Caco-2 (cell line): Measurements from ENCODE around the gene NEUROG1. TPM values are rescaled to one million over a fixed set of nuclear protein-coding genes. Genes with fewer than 3 reads are reported as not detected.
A peak's percentile ranks its signal among the peaks of the same experiment; 100 is the strongest.

ENCODE experiments used
- BruUV-seq: library from RNA; stranded (reverse); fragments of 400-500 nt; replicated peaks from 2 replicates; lab custom pipeline; 2021; lab: Mats Ljungman, UMichigan
- CTCF ChIA-PET: fragments of 300-600 bp; sonication (Branson Sonifier 250); formaldehyde crosslinking; loops from one replicate; lab custom pipeline; 2022; ENCODE audit warnings: antibody characterized with exemption; lab: Charles Lee
- POLR2A ChIA-PET: fragments of 300-600 bp; sonication (Branson Sonifier 250); formaldehyde crosslinking; loops from one replicate; lab custom pipeline; 2022; ENCODE audit warnings: antibody characterized with exemption; lab: Charles Lee
- DNase-seq, 2 experiments: peaks; one replicate each; pipeline versions ENCODE4 v3.0.0 to v3.0.0-alpha.2; 2020 to 2022
- H3K27me3 ChIP-seq: replicated peaks from 2 replicates; pipeline ENCODE4 v1.6.0; 2011; ENCODE audit warnings: low read length; ENCODE audit not compliant: control insufficient read depth, insufficient read depth
- H3K36me3 ChIP-seq: 2 replicates; pipeline ENCODE4 v1.5.1; 2011; ENCODE audit warnings: low read length; ENCODE audit not compliant: control insufficient read depth, insufficient read depth
- H3K4me1 ChIP-seq: fragments of 250-450 bp; sonication (Bioruptor Pico); 2 replicates; pipeline ENCODE4 v1.5.1; 2020; ENCODE audit warnings: mild to moderate bottlenecking
- H3K4me3 ChIP-seq: 2 replicates; pipeline ENCODE4 v1.5.1; 2011; ENCODE audit warnings: low read depth, mild to moderate bottlenecking, control low read depth, low read length
- H3K9me3 ChIP-seq: fragments of 250-450 bp; sonication (Bioruptor Pico); 2 replicates; pipeline ENCODE4 v1.5.1; 2020; ENCODE audit warnings: mild to moderate bottlenecking, moderate library complexity
- H3K27ac Mint-ChIP-seq: one replicate; pipeline ENCODE4 v1.8.0; 2022; ENCODE audit warnings: mixed read lengths; ENCODE audit not compliant: unreplicated experiment
- H3K27me3 Mint-ChIP-seq: one replicate; pipeline ENCODE4 v1.8.0; 2022; ENCODE audit warnings: mixed read lengths; ENCODE audit not compliant: insufficient read depth, unreplicated experiment
- H3K36me3 Mint-ChIP-seq: one replicate; pipeline ENCODE4 v1.8.0; 2022; ENCODE audit warnings: mild to moderate bottlenecking, mixed read lengths; ENCODE audit not compliant: insufficient read depth, unreplicated experiment
- H3K4me1 Mint-ChIP-seq: one replicate; pipeline ENCODE4 v1.8.0; 2022; ENCODE audit warnings: low read depth, mixed read lengths; ENCODE audit not compliant: unreplicated experiment
- H3K4me3 Mint-ChIP-seq: one replicate; pipeline ENCODE4 v1.8.0; 2022; ENCODE audit warnings: mild to moderate bottlenecking, moderate library complexity, mixed read lengths; ENCODE audit not compliant: unreplicated experiment
- H3K9me3 Mint-ChIP-seq: one replicate; pipeline ENCODE4 v1.8.0; 2022; ENCODE audit warnings: mixed read lengths; ENCODE audit not compliant: unreplicated experiment
- intact Hi-C: fragments of 100-400 bp; cut with micrococcal nuclease; formaldehyde crosslinking; loops from one replicate; pipeline ENCODE4 v1.10.0; 2022; ENCODE audit not compliant: unreplicated experiment
- total RNA-seq: library from RNA; stranded (reverse); gene quantifications from 2 replicates; pipeline ENCODE4 v1.2.3, GENCODE V29; 2022
- TF ChIP-seq, protein P1 (sequence below), 2 experiments: fragments of 200-600 bp in 1 of 2; IDR thresholded peaks; 1 replicate in 1 of 2; 2 replicates in 1 of 2; pipeline versions ENCODE4 v1.5.1 to v1.8.0; 2011 to 2022; ENCODE audit warnings: antibody characterized with exemption in 1 of 2, control low read depth in 1 of 2, inconsistent platforms in 1 of 2, low read depth in 1 of 2, low read length in 1 of 2, mild to moderate bottlenecking in 1 of 2, moderate library complexity in 1 of 2; ENCODE audit not compliant: insufficient read depth in 1 of 2, severe bottlenecking in 1 of 2, unreplicated experiment in 1 of 2

Gene NEUROG1
- total RNA-seq, 1 experiment from 2014 or later, result not detected

DNA sequence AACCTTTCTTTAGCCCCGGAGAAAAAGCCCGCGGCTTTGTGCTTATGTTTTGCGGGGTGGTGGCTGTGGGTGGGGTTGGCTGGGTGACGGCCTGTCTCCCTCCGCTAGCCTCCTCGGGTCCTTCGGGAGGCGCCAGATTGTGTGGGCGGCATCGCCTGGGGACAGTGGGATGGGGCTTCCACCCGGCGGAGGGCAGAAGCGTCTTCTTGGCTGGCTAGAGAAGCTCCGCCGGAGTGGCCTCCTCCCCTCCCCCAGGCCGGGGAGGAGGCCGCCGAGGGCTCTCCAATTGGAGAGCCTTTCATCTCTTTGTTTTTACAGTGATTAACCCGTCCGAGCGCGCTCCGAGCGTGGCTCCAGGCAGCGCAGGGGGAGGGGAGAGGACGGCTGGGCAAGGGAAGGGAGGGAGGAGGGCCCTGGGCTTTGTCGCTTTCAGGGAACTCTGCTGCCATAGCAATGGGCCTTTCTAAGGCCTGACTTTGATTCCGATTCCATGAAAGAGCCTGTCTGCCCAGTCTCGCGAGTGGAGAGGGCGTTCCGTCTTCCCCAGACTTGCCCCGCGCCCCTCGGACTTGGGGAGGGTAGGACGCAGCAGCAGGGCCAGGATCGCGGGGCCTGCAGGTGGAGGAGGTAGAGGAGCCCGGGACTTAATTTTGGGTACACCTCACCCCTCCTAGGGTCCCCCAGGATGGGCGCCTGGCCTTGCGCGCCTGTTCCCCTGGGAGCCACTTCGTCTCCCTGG lies 46.9 kb downstream of the NEUROG1 start:
- POLR2A ChIA-PET, result no interaction called here
- intact Hi-C loops, result loop anchor here (2.0 kb wide), 1 partner anchor 64 kb away; no protein-coding TSS in a partner anchor

DNA sequence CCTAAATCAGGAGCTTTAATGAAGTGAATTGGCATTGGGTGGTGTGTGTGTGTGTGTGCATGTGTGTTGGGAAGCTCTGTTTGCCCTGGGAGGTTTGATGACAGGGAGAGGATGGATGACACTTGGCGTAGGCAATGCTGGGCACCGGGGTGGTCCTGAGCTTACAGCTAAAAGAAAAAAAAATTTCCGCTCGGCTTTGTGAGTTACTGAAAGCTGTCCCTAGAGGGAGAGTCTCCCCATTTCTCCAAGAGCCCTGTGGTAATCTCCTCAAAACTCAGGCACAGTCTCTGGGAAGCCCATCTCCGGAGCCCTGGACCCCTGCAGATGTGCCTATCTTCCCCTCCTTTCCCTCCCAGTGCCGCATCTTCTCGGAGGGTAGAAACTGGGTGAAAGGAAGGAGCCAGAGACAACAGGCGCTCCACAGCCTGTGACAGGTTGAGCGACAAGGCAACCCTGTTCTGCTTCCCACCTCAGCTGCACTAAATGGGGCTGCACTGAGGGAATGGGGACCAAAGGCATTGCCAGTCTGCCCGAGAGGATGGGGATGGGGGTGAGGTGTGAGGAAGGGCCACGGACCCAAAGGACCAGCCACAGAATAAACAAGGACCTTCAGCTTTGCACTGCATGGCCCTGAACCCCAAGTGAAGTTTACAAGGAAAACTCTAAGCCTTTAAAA lies 47.8 kb downstream of the NEUROG1 start:
- Histone ChIP-seq H3K27me3 (no peaks in the 10 kb centered on the region), H3K4me1 (peaks cover 44% of the 10 kb centered on the region), H3K4me3 (no peak overlapping the region), H3K36me3 (no peaks in the 10 kb centered on the region), H3K9me3 (no peaks in the 10 kb centered on the region)
- H3K4me1 Mint-ChIP-seq, result peaks cover 26% of the 10 kb centered on the region
- intact Hi-C loops, result loop anchor here (2.0 kb wide), 1 partner anchor 65 kb away; no protein-coding TSS in a partner anchor
- ChIA-PET CTCF (interaction anchor here (1.3 to 2.9 kb wide), 5 partner anchors 22 to 78 kb away, joined by 3 to 18 read pairs (median 8); no protein-coding TSS in a partner anchor), POLR2A (no interaction called here)
- H3K9me3 Mint-ChIP-seq, result no peaks in the 10 kb centered on the region
- H3K4me3 Mint-ChIP-seq, result peak overlapping the region; percentile 72
- H3K27ac Mint-ChIP-seq, result no peak overlapping the region
- TF ChIP-seq, protein P1, sequence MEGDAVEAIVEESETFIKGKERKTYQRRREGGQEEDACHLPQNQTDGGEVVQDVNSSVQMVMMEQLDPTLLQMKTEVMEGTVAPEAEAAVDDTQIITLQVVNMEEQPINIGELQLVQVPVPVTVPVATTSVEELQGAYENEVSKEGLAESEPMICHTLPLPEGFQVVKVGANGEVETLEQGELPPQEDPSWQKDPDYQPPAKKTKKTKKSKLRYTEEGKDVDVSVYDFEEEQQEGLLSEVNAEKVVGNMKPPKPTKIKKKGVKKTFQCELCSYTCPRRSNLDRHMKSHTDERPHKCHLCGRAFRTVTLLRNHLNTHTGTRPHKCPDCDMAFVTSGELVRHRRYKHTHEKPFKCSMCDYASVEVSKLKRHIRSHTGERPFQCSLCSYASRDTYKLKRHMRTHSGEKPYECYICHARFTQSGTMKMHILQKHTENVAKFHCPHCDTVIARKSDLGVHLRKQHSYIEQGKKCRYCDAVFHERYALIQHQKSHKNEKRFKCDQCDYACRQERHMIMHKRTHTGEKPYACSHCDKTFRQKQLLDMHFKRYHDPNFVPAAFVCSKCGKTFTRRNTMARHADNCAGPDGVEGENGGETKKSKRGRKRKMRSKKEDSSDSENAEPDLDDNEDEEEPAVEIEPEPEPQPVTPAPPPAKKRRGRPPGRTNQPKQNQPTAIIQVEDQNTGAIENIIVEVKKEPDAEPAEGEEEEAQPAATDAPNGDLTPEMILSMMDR (IDR thresholded peaks at IDR 0.05; ENCODE audit: insufficient read depth in 1 of 2, low read depth in 1 of 2, low read length in 1 of 2, severe bottlenecking in 1 of 2, unreplicated experiment in 1 of 2), result no peak
- no TSS peak for BruUV-seq
- H3K27me3 Mint-ChIP-seq, result no peaks in the 10 kb centered on the region
- H3K36me3 Mint-ChIP-seq, result no peaks in the 10 kb centered on the region
- DNase-seq, result no peak

More for the DNA sequence above, 46.9 kb downstream of the NEUROG1 start:
- H3K36me3 Mint-ChIP-seq, result no peaks in the 10 kb centered on the region
- H3K36me3 ChIP-seq, result no peaks in the 10 kb centered on the region
- H3K4me1 ChIP-seq, result peaks cover 44% of the 10 kb centered on the region
- peak; percentile 83 for DNase-seq
- peak overlapping the region; percentile 72 for H3K4me3 Mint-ChIP-seq
- no peaks in the 10 kb centered on the region for H3K9me3 ChIP-seq
- H3K4me1 Mint-ChIP-seq, result peaks cover 30% of the 10 kb centered on the region
- H3K27me3 Mint-ChIP-seq, result no peaks in the 10 kb centered on the region
- H3K9me3 Mint-ChIP-seq, result no peaks in the 10 kb centered on the region
- peak overlapping the region; percentile 34 for H3K4me3 ChIP-seq
- BruUV-seq, result no TSS peak
- no peaks in the 10 kb centered on the region for H3K27me3 ChIP-seq
- peak overlapping the region; percentile 67 for H3K27ac Mint-ChIP-seq
- TF ChIP-seq, protein P1 (IDR thresholded peaks at IDR 0.05; ENCODE audit: insufficient read depth in 1 of 2, low read depth in 1 of 2, low read length in 1 of 2, severe bottlenecking in 1 of 2, unreplicated experiment in 1 of 2), result no peak
- CTCF ChIA-PET, result interaction anchor here (1.0 to 2.9 kb wide), 5 partner anchors 23 to 77 kb away, joined by 3 to 18 read pairs (median 8); no protein-coding TSS in a partner anchor

- Histone ChIP-seq H3K4me1 (peaks cover 39% of the 10 kb centered on the region), H3K9me3 (no peaks in the 10 kb centered on the region), H3K27me3 (no peaks in the 10 kb centered on the region), H3K36me3 (no peaks in the 10 kb centered on the region), H3K4me3 (no peak overlapping the region)
- ChIA-PET CTCF (interaction anchor here (1.3 to 2.9 kb wide), 4 partner anchors 21 to 79 kb away, joined by 3 to 18 read pairs (median 11); no protein-coding TSS in a partner anchor), POLR2A (no interaction called here)
- H3K9me3 Mint-ChIP-seq, result no peaks in the 10 kb centered on the region
- no peak overlapping the region for H3K27ac Mint-ChIP-seq
- no peak for DNase-seq
- H3K36me3 Mint-ChIP-seq, result no peaks in the 10 kb centered on the region
- H3K4me3 Mint-ChIP-seq, result no peak overlapping the region
- BruUV-seq, result no TSS peak
- peaks cover 26% of the 10 kb centered on the region for H3K4me1 Mint-ChIP-seq
- intact Hi-C loops, result no loop called here
- TF ChIP-seq, protein P1 (IDR thresholded peaks at IDR 0.05; ENCODE audit: insufficient read depth in 1 of 2, low read depth in 1 of 2, low read length in 1 of 2, severe bottlenecking in 1 of 2, unreplicated experiment in 1 of 2), result no peak
- H3K27me3 Mint-ChIP-seq, result no peaks in the 10 kb centered on the region
Measured at GRCh38 chr5:135487037-135487395, 48.7 kb downstream of the NEUROG1 start.
